Testis (tissue), 3 donors: ENCODE measurements around the gene ZWILCH. TPM values are rescaled to one million over a fixed set of nuclear protein-coding genes. Genes with fewer than 3 reads are reported as not detected.

Source experiments
- DNase-seq: peaks from one replicate; pipeline ENCODE4 v3.0.0-alpha.2; 2019
- H3K27ac ChIP-seq, 2 donors: fragments of 200-600 bp; sonication (generic); one replicate each; pipeline ENCODE4 v1.5.1; 2019
- H3K27me3 ChIP-seq: fragments of 200-600 bp; sonication (generic); one replicate; pipeline ENCODE4 v1.5.1; 2019
- H3K36me3 ChIP-seq: fragments of 200-600 bp; sonication (generic); one replicate; pipeline ENCODE4 v1.5.1; 2017; ENCODE audit warnings: low read depth; ENCODE audit errors: missing control alignments
- H3K4me1 ChIP-seq: fragments of 200-600 bp; sonication (generic); one replicate; pipeline ENCODE4 v1.5.1; 2019
- H3K4me3 ChIP-seq, 2 donors: fragments of 200-600 bp; sonication (generic); one replicate each; pipeline ENCODE4 v1.5.1; 2017 to 2019
- H3K9me3 ChIP-seq: fragments of 200-600 bp; sonication (generic); one replicate; pipeline ENCODE4 v1.5.1; 2017
- CTCF ChIP-seq, 3 experiments: fragments of 450-650 bp in 2 of 3; fragments of 200-600 bp in 1 of 3; sonication (generic) in 1 of 3; IDR thresholded peaks; one replicate each; pipeline ENCODE4 v1.5.1; 2016 to 2019; ENCODE audit warnings: antibody characterized with exemption in 3 of 3, mild to moderate bottlenecking in 2 of 3, moderate library complexity in 1 of 3
- POLR2A ChIP-seq: fragments of 450-650 bp; IDR thresholded peaks from one replicate; pipeline ENCODE4 v1.6.1; 2017; ENCODE audit warnings: antibody characterized with exemption, mild to moderate bottlenecking, moderate library complexity
- WGBS, 2 donors: methylation state at CpG; one replicate each; pipeline ENCODE4 v1.1.5; 2018; 5-methylcytosine and 5-hydroxymethylcytosine counted together
- intact Hi-C: fragments of 100-400 bp; cut with DNase I; formaldehyde crosslinking; loops from one replicate; pipeline ENCODE4 v1.15.1; 2023; ENCODE audit warnings: low total_unique reads
- polyA plus RNA-seq: library from polyadenylated mRNA; stranded (reverse); fragments of 350-450 nt; fragmentation: Illumina TruSeq; extraction: RNeasy Lipid Tissue Mini Kit (QIAGEN cat#74804); gene quantifications from one replicate; pipeline ENCODE4 v1.2.3, GENCODE V29; 2014; ENCODE audit warnings: low read depth, low replicate concordance; ENCODE audit not compliant: insufficient read depth
- total RNA-seq, 2 donors: library from RNA; depleted of rRNA; stranded (reverse); fragments of >200 nt; gene quantifications; one replicate each; pipeline ENCODE4 v1.2.3, GENCODE V29; 2016

The ZWILCH gene
- total and polyA plus RNA-seq, 3 donors from 2014 or later = 35.1 to 77.5 (median 41.7) TPM

- no peak overlapping the region for H3K27ac ChIP-seq
- H3K9me3 ChIP-seq = no peaks in the 10 kb centered on the region
- no peak overlapping the region for H3K4me3 ChIP-seq
- no peak for DNase-seq
- intact Hi-C loops = no loop called here
- no peaks in the 10 kb centered on the region for H3K27me3 ChIP-seq
- H3K4me1 ChIP-seq = peaks cover 5% of the 10 kb centered on the region
- no peaks in the 10 kb centered on the region for H3K36me3 ChIP-seq
- 86 to 93% methylated on average over 2 of the region's 2 CpGs for WGBS, 2 donors
- TF ChIP-seq CTCF (IDR thresholded peaks at IDR 0.05) (no peak), POLR2A (no peak)
These were observed 85.3 kb downstream of the ZWILCH start for GRCh38 chr15:66590435-66590834.

DNA sequence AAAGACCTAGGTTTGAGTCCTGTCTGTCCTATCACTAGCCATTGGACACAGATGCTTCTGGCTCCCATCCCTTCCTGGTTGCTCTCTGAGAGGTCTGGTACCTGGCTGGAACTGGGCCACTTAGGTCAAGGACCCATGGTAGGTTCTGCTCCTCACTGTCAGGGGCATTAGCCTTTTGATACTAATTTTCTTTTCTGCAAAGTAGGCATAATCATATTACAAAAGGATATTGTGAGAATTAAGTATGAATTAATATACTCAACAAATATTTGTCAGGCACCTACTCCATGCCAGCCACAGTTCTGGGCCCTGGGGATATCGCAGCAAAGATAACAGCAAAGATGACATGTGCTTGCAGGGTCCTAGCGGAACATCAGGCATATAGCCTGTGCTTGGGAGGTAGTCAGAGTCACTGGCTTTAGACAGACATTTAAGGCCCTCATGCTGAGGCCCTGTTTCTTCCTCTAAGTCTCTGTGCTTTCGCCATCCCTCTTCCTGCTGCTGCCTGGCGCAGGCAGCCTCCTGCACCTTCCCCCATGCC, 86.3 kb downstream of the ZWILCH start:
- DNase-seq = no peak
- intact Hi-C loops = no loop called here
- Histone ChIP-seq H3K4me3 (no peak overlapping the region), H3K36me3 (no peaks in the 10 kb centered on the region), H3K27me3 (no peaks in the 10 kb centered on the region), H3K9me3 (no peaks in the 10 kb centered on the region), H3K27ac (no peak overlapping the region), H3K4me1 (peaks cover 5% of the 10 kb centered on the region)
- WGBS, 2 donors = 85 to 96% methylated on average over 4 of the region's 4 CpGs
- no peak for TF ChIP-seq CTCF (IDR thresholded peaks at IDR 0.05)
- no peak for TF ChIP-seq POLR2A

DNA sequence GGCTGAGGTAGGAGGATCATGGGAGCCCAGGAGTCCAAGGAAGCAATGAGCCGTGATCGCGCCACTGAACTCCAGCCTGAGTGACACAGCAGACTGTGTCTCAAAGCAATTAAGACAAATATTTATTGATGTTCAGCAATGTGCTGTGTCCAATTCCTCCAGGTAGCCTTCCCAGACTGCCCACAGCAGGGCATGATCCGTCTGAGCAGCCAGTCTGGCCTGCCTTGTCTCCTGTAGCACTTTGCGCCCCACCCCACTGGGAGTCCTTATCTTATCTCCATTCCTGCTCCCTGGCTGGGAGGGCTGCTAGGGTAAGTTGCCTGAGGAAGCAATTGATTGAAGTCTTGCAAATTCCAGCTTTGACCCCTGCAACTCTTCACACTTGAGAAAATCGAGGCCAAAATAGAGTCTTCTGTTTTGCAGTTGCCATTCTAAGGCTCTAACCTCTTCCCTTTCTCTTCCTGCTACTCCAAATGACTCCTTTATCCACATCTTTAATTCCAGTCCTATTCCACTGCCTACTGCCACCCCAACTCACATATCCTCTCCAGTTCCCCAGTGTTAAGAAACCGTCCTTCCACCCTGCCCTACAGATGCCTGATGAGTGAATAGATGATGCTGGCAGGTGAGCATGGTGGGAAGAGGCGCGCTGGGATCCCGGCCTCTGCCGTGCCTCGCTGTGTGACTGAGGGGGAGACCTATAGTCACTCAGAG, 87.5 kb downstream of the ZWILCH start:
- no peak for TF ChIP-seq CTCF (IDR thresholded peaks at IDR 0.05)
- TF ChIP-seq POLR2A = no peak
- H3K36me3 ChIP-seq = no peaks in the 10 kb centered on the region
- H3K4me3 ChIP-seq = no peak overlapping the region
- H3K27me3 ChIP-seq = no peaks in the 10 kb centered on the region
- peaks cover 5% of the 10 kb centered on the region for H3K4me1 ChIP-seq
- intact Hi-C loops = no loop called here
- no peak overlapping the region for H3K27ac ChIP-seq
- DNase-seq = no peak
- WGBS, 2 donors = 78 to 89% methylated on average over 12 of the region's 12 CpGs
- H3K9me3 ChIP-seq = no peaks in the 10 kb centered on the region

- WGBS, 2 donors = 44 to 45% methylated on average over 3 of the region's 3 CpGs
- no peaks in the 10 kb centered on the region for H3K36me3 ChIP-seq
- H3K27ac ChIP-seq = no peak overlapping the region
- TF ChIP-seq CTCF (IDR thresholded peaks at IDR 0.05) (no peak), POLR2A (no peak)
- intact Hi-C loops = no loop called here
- H3K4me3 ChIP-seq = no peak overlapping the region
- peaks cover 5% of the 10 kb centered on the region for H3K4me1 ChIP-seq
- no peak for DNase-seq
- H3K9me3 ChIP-seq = no peaks in the 10 kb centered on the region
- no peaks in the 10 kb centered on the region for H3K27me3 ChIP-seq
These were observed 88.2 kb downstream of the ZWILCH start for GRCh38 chr15:66593219-66593780.
